Skeletal muscle cell (primary cell): Measurements from ENCODE around the gene MED22.
"Not testable (repeated sequence)": the region's sequence is repeated elsewhere in the genome, so short reads cannot be mapped to it uniquely, and the experiment has no call there.

Source experiments
- DNase-seq: peaks from one replicate; pipeline ENCODE4 v3.0.0-alpha.2; 2010; ENCODE audit warnings: low read depth
- H3K4me3 ChIP-seq: 2 replicates; pipeline ENCODE4 v1.5.1; 2011; ENCODE audit warnings: low read depth, mild to moderate bottlenecking, control low read depth, low read length, moderate library complexity

The MED22 gene

DNA sequence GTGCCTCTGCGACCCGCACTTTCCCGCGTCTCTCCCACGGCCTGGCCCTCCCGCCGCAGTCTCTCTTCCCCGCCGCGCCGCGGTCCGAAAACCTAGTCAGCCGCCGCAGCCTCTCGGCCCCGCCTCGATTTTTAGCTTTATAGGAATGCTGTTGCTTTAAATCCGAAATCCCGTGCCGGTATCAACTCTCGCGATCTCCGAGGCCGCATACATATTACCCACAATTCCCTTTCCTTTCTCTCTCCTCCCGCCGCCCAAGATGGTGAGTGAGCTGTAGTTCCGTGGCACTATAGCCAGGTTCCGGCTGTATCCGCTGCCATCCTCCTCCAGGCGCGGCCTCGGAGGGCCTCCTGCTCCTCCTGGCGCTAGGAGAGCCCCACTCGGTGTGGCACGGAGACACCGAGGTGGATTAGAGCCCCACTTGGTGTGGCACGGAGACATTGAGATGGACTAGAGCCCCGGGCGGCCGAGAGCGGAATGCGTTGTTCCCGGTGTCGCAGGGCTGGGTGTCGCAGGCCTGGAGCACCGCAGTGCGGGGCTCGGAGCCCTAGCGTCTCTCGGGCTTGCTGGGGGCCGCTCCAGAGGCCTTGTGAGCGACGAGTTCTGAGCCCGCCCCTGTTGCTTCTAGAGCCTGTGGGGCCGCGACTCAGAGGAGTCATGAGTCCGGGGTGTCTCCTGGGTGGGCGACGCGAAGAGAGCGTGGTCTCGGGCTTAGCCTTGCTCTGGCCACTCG, at the start of gene MED22, which contains the start of gene RPL7A:
Gene MED22, minus strand, starts transcription at position 147 of the 733 bp plus-strand sequence. CDS start 1,469 bp downstream, outside the sequence.
Gene RPL7A, plus strand, starts transcription at position 234 of the 733 bp plus-strand sequence. Its CDS starts 26 bp downstream, at position 260.
- DNase-seq, result peak; percentile 87
- H3K4me3 ChIP-seq, result peak within 1 kb of the TSS; percentile 97

GRCh38 chr9:133397370-133397769, 49.4 kb upstream of the MED22 start:
- DNase-seq, result no peak
- H3K4me3 ChIP-seq, result no peak overlapping the region

DNA sequence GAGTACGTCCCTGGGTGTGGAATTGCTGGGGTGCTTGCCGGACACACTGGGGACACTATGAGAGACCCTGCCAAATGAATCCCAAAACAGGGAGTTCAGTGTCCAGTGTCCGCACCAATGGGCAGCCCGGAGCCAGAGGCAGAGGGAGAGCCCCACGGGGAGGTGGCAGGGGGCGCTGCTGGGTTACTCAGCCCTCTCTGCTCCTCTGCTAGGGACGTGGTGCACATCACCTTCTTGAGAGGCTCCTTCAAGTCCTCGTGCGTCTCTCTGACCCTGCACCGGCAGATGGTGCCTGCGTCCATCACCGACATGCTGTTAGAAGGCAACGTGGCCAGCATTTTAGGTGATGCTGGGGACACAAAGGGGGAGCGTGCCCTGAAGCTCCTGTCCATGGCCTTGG, 49.0 kb upstream of the MED22 start:
- DNase-seq, result no peak

GRCh38 chr9:133394687-133395271, 46.8 kb upstream of the MED22 start:
- DNase-seq, result no peak
- no peak overlapping the region for H3K4me3 ChIP-seq

More for the DNA sequence above, 49.0 kb upstream of the MED22 start:
- H3K4me3 ChIP-seq, result no peak overlapping the region

- no peak for DNase-seq
- no peak overlapping the region for H3K4me3 ChIP-seq
Measured at GRCh38 chr9:133393399-133393798, 45.5 kb upstream of the MED22 start.

DNA sequence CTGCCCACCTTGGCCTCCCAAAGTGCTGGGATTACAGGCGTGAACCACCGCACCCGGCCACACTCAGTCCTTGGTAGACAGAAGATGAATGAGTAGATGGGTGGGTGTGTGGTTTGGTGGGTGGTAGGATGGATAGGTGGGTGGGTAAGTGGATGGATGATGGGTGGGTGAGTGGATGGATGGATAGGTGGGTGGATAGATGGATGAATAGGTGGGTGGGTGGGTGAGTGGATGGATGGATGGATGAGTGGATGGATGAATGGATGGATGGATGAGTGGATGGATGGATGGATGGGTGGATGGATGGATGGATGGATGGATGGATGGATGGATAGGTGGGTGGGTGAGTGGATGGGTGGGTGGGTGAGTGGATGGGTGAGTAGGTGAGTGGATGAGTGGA, 44.4 kb upstream of the MED22 start:
- not testable (repeated sequence) for H3K4me3 ChIP-seq, DNase-seq

- H3K4me3 ChIP-seq, result not testable (repeated sequence)
Measured at GRCh38 chr9:133391449-133391848, 43.5 kb upstream of the MED22 start.

GRCh38 chr9:133390713-133391112, 42.8 kb upstream of the MED22 start:
- no peak for DNase-seq
- H3K4me3 ChIP-seq, result no peak overlapping the region

More at GRCh38 chr9:133391449-133391848, 43.5 kb upstream of the MED22 start:
- not testable (repeated sequence) for DNase-seq

DNA sequence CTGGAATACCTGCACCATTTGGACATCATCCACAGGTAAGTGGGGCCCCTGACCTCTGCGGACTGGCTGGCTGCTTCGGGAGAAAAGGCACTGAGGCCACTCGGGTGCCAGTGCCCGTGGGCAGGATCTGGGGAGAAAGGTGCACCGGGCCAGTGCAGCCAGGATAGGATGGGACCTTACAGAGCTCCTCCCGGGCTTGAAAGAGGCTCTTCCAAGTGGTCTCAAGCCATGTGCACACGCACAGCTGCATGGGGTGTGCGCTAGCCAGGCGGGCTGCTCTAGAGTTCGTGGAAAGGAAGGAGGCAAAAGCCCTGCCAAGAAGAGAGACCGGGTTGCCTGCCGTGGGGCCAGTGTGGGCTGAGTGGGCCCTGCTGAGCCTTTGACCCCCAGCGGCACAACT, 41.6 kb upstream of the MED22 start:
- no peak for DNase-seq
- no peak overlapping the region for H3K4me3 ChIP-seq

DNA sequence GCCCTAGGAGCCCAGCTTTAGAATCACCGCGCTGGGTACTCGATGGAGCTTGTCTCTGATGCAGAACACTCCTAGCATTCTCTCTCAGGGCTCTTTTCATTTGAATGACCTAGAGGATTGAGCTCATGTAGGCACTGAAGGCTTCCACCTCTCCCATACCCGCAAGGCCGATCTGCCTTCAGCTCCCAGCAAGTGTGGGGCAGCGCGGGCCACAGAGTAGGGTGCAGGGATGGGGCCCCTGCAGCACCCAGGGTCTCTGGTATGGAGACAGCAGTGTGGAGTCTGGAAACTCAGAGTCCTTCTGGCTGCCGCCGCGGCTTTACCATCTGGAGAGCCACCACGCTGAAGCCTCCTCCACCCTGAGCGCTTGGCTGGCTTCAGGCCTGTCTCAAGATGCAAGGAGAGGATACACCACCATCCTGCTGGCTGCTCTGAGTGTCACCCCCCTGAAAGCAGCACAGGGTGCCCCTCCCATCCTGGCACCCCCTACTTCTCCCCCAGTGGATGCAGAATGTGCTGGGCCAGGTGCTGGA, 41.2 kb upstream of the MED22 start:
- no peak for DNase-seq
- H3K4me3 ChIP-seq, result no peak overlapping the region

- no peak overlapping the region for H3K4me3 ChIP-seq
- DNase-seq, result no peak
Measured at GRCh38 chr9:133387680-133388079, 39.7 kb upstream of the MED22 start.

GRCh38 chr9:133386338-133386737, 38.4 kb upstream of the MED22 start:
- no peak overlapping the region for H3K4me3 ChIP-seq
- DNase-seq, result no peak

- no peak overlapping the region for H3K4me3 ChIP-seq
- DNase-seq, result no peak
Measured at GRCh38 chr9:133385452-133385851, 37.5 kb upstream of the MED22 start.

- DNase-seq, result no peak
- H3K4me3 ChIP-seq, result no peak overlapping the region
Measured at GRCh38 chr9:133384736-133385321, 36.9 kb upstream of the MED22 start.

DNA sequence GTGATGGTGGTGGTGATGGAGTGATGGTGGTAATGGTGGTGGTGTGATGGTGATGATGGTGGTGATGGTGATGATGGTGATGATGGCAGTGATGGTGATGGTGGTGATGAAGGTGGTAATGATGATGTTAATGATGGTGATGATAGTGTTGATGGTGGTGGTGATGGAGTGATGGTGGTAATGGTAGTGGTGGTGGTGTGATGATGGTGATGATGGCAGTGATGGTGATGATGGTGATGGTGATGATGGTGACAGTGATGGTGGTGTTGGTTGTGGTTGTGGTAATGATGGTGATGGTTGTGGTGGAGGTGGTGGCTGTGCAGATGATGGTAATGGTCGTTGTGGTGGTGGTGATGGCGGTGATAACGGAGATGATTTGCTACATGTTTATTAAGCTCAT, 35.5 kb upstream of the MED22 start:
- H3K4me3 ChIP-seq, result no peak overlapping the region
- no peak for DNase-seq

GRCh38 chr9:133382507-133383141, 34.7 kb upstream of the MED22 start:
- H3K4me3 ChIP-seq, result no peak overlapping the region
- DNase-seq, result no peak

GRCh38 chr9:133380734-133381133, 32.8 kb upstream of the MED22 start:
- H3K4me3 ChIP-seq, result no peak overlapping the region
- DNase-seq, result no peak

DNA sequence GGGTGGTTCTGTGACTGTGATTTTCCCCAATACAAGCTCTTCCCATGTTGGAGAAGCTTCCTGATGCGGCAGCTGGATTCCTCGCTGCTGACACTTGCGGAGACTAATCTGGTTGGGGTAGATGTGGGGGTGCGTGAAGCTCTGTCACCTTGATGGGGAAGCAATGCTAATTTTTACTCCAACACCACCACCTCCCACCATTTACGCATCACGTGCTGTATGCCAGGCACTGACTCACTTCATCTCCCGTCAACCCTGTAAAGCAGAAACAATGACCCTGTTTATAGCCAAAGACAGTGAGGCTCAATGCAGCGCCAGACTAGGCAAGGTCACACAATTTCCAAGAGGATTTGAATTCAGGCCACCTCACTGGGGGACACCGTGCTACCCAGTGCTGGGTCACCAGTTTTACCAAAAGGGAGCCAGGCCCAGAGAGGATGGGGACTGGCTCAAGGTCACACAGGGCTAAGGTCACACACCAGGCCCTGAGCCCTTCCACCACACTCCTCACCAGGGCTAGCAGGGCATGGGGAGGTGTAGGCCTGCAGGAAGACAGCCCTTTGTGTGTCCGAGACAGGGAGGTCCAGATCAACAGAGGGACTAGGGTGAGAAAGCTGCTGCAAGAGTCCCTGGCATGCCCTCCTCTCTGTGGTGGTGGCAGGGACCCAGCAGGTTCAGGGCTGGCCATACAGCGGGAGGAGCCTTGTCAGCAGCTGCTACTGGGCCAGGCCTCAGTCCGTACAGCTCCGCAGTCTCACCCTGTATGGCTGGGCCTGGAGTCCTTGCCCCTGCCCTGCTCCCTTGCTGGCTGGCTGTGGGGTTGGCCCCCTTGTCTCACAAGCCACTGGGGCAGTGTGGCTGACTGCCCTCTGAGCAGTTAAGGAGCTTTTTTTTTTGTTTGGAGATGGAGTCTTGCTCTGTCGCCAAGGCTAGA, 31.5 kb upstream of the MED22 start:
- H3K4me3 ChIP-seq, result no peak overlapping the region
- DNase-seq, result no peak

DNA sequence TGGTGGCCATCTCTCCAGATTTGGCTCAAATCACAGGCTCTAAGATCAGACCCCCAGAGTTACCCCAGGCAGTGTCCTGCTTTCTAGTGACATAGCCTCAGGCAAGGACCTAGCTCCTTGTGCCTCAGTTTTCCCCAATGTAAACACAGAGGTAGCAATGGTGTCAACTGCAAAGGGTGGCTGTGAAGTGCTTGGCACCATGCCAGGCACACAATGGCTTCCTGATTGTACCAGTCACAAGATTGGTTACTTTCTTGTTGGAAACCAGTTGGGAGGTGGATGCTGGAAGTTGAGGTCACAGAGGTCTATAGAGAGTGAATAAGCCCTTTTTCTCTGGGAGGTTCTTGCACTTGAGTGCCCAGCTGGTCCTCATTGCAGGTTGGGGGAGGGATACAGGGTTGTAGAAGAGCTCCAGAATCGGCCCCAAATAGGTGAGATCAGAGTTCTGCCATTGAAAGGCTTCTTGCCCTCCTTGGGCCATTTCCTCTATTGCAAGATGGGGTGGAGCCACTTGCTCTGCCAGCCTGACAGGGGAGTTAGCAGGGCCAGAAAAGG, 30.6 kb upstream of the MED22 start:
- H3K4me3 ChIP-seq, result no peak overlapping the region
- DNase-seq, result no peak
